GM19455 (cell line): ENCODE results near the gene PCDHGA11.
"Not testable (repeated sequence)": the region's sequence is repeated elsewhere in the genome, so short reads cannot be mapped to it uniquely, and the experiment has no call there.

Experiments used
- ATAC-seq: cut with Tn5 transposase; IDR thresholded peaks from one replicate; pipeline ENCODE4 v1.9.1; 2021; ENCODE audit not compliant: unreplicated experiment

The PCDHGA11 gene

GRCh38 chr5:141398608-141399007, 22.2 kb upstream of the PCDHGA11 start:
- no peak for ATAC-seq

GRCh38 chr5:141399555-141400258, 21.1 kb upstream of the PCDHGA11 start:
- ATAC-seq: no peak

- no peak for ATAC-seq
These were observed 18.2 kb upstream of the PCDHGA11 start, which contains the start of gene PCDHGA9 for GRCh38 chr5:141402553-141403243. Gene PCDHGA9, plus strand, starts transcription at chr5:141402778. Its CDS starts 175 bp downstream, at chr5:141402953.

GRCh38 chr5:141403387-141403786, 17.5 kb upstream of the PCDHGA11 start:
- ATAC-seq: no peak

GRCh38 chr5:141407790-141408505, 12.9 kb upstream of the PCDHGA11 start, which contains the start of gene PCDHGB6:
Gene PCDHGB6, plus strand, starts transcription at chr5:141408021. Its CDS starts 182 bp downstream, at chr5:141408203.
- peak; percentile 49 for ATAC-seq

- ATAC-seq: no peak
These were observed 11.1 kb upstream of the PCDHGA11 start for GRCh38 chr5:141409598-141410306.

- ATAC-seq: no peak
These were observed 9.3 kb upstream of the PCDHGA11 start for GRCh38 chr5:141411575-141411974.

GRCh38 chr5:141412854-141413539, 7.9 kb upstream of the PCDHGA11 start, which contains the start of gene PCDHGA10:
Gene PCDHGA10, plus strand, starts transcription at chr5:141412987. Its CDS starts 189 bp downstream, at chr5:141413176.
- ATAC-seq: peak; percentile 89

GRCh38 chr5:141413540-141414069, 7.2 kb upstream of the PCDHGA11 start:
- no peak for ATAC-seq

- not testable (repeated sequence) for ATAC-seq
These were observed 6.1 kb upstream of the PCDHGA11 start for GRCh38 chr5:141414548-141415274.

GRCh38 chr5:141415275-141415618, 5.6 kb upstream of the PCDHGA11 start:
- ATAC-seq: not testable (repeated sequence)

- not testable (repeated sequence) for ATAC-seq
These were observed 3.2 kb upstream of the PCDHGA11 start, which contains the start of gene PCDHGB7 for GRCh38 chr5:141417494-141418172. Gene PCDHGB7, plus strand, starts transcription at chr5:141417677. Its CDS starts 183 bp downstream, at chr5:141417860.

GRCh38 chr5:141419074-141419880, 1.6 kb upstream of the PCDHGA11 start:
- no peak for ATAC-seq

GRCh38 chr5:141421489-141421855, 621 bp downstream of the PCDHGA11 start:
- no peak for ATAC-seq

GRCh38 chr5:141422742-141423291, 2.0 kb downstream of the PCDHGA11 start:
- ATAC-seq: no peak

- ATAC-seq: no peak
These were observed 7.1 kb downstream of the PCDHGA11 start for GRCh38 chr5:141427783-141428426.
